B cell (primary cell): ENCODE data around the gene GPR137.

ENCODE experiments used
- EZH2 ChIP-seq: IDR thresholded peaks from 2 replicates; pipeline ENCODE4 v1.6.1; 2012; ENCODE audit warnings: borderline replicate concordance, low read depth, mild to moderate bottlenecking, moderate library complexity, low read length; ENCODE audit not compliant: insufficient read depth, poor library complexity, severe bottlenecking
- TF ChIP-seq, protein P1 (sequence below): fragments of 200-600 bp; IDR thresholded peaks from one replicate; pipeline ENCODE4 v1.8.0; 2022; ENCODE audit warnings: antibody characterized with exemption, mild to moderate bottlenecking

DNA sequence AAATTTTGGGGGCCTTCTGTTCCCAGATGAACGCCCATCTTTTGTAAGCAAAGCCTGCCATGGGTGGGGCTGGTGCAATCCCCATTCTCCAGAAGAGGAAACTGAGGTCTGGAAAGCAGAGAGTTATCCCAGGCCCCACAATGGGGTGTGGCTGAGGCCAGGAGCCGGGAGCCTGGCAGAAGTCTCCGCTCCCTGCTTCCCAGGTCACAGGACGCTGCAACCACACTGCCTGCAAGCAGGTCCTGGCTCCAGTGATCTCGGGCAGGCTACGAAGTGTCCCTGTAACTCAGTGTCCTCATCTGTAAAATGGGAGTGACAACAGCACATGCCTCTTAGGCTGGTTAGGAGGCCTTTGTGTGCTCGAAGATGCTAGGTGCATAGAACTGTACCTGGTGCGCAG lies 32.6 kb upstream of the GPR137 start:
- TF ChIP-seq, protein P1, sequence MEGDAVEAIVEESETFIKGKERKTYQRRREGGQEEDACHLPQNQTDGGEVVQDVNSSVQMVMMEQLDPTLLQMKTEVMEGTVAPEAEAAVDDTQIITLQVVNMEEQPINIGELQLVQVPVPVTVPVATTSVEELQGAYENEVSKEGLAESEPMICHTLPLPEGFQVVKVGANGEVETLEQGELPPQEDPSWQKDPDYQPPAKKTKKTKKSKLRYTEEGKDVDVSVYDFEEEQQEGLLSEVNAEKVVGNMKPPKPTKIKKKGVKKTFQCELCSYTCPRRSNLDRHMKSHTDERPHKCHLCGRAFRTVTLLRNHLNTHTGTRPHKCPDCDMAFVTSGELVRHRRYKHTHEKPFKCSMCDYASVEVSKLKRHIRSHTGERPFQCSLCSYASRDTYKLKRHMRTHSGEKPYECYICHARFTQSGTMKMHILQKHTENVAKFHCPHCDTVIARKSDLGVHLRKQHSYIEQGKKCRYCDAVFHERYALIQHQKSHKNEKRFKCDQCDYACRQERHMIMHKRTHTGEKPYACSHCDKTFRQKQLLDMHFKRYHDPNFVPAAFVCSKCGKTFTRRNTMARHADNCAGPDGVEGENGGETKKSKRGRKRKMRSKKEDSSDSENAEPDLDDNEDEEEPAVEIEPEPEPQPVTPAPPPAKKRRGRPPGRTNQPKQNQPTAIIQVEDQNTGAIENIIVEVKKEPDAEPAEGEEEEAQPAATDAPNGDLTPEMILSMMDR: no peak
- TF ChIP-seq EZH2: no peak
